Endodermal cell (in vitro differentiated cells): ENCODE measurements around the gene FCN1. TPM values are rescaled to one million over a fixed set of nuclear protein-coding genes. Genes with fewer than 3 reads are reported as not detected.

ENCODE experiments used
- DNase-seq: peaks from one replicate; pipeline ENCODE4 v3.0.0-alpha.2; 2017
- H3K27ac ChIP-seq: 2 replicates; pipeline ENCODE4 v1.5.1; 2013; ENCODE audit warnings: mild to moderate bottlenecking, low read depth, low read length, moderate library complexity
- H3K27me3 ChIP-seq: 2 replicates; pipeline ENCODE4 v1.6.1; 2013; ENCODE audit warnings: mild to moderate bottlenecking, low read length, moderate library complexity; ENCODE audit not compliant: insufficient read depth, control insufficient read depth, poor library complexity, severe bottlenecking
- H3K36me3 ChIP-seq: 2 replicates; pipeline ENCODE4 v1.7.0; 2013; ENCODE audit warnings: mild to moderate bottlenecking, low read length, moderate library complexity; ENCODE audit not compliant: control insufficient read depth, insufficient read depth
- H3K4me1 ChIP-seq: one replicate; pipeline ENCODE4 v1.7.0; 2013; ENCODE audit warnings: low read length; ENCODE audit not compliant: control insufficient read depth, insufficient read depth
- H3K4me3 ChIP-seq: 2 replicates; pipeline ENCODE4 v1.5.1; 2013; ENCODE audit warnings: mild to moderate bottlenecking, low read length, moderate library complexity
- H3K9ac ChIP-seq: 2 replicates; pipeline ENCODE4 v1.6.1; 2013; ENCODE audit warnings: mild to moderate bottlenecking, low read length, moderate library complexity; ENCODE audit not compliant: poor library complexity, severe bottlenecking; ENCODE audit errors: extremely low read depth
- H3K9me3 ChIP-seq: 2 replicates; pipeline ENCODE4 v1.6.1; 2013; ENCODE audit warnings: mild to moderate bottlenecking, low read length, moderate library complexity; ENCODE audit not compliant: control insufficient read depth
- H3K27ac Mint-ChIP-seq: 2 replicates; pipeline ENCODE4 v1.8.0; 2020; ENCODE audit warnings: mixed read lengths
- H3K27me3 Mint-ChIP-seq: 2 replicates; pipeline ENCODE4 v1.8.0; 2021; ENCODE audit warnings: mild to moderate bottlenecking, mixed read lengths; ENCODE audit not compliant: insufficient read depth
- H3K36me3 Mint-ChIP-seq: 2 replicates; pipeline ENCODE4 v1.8.0; 2020; ENCODE audit warnings: low read depth, mixed read lengths
- H3K4me1 Mint-ChIP-seq: 2 replicates; pipeline ENCODE4 v1.8.0; 2020; ENCODE audit warnings: mixed read lengths
- H3K4me3 Mint-ChIP-seq: 2 replicates; pipeline ENCODE4 v1.8.0; 2020; ENCODE audit warnings: mild to moderate bottlenecking, moderate library complexity, mixed read lengths
- H3K9me3 Mint-ChIP-seq: 2 replicates; pipeline ENCODE4 v1.8.0; 2020; ENCODE audit warnings: mild to moderate bottlenecking, mixed read lengths
- CTCF ChIP-seq: fragments of 200-600 bp; sonication (generic); conservative IDR thresholded peaks from 2 replicates; pipeline ENCODE4 v1.5.0; 2021; ENCODE audit warnings: antibody characterized with exemption, mild to moderate bottlenecking
- WGBS, 2 experiments: methylation state at CpG; one replicate each; pipeline versions ENCODE4 v1.1.5 to v1.1.7; 2013; ENCODE audit warnings: missing lambda C conversion rate in 2 of 2, mixed read lengths in 1 of 2; ENCODE audit not compliant: insufficient coverage in 1 of 2, insufficient read length in 1 of 2; 5-methylcytosine and 5-hydroxymethylcytosine counted together
- total RNA-seq, 2 donors: library from RNA; stranded (reverse); fragmentation: NEBNext Ultra II Directional in 1 of 2; extraction: Animal tissue kit (Norgen Biotek cat#: 25700) in 1 of 2; gene quantifications; 2 replicates in 1 of 2; 3 replicates in 1 of 2; pipeline ENCODE4 v1.2.1, GENCODE V29; 2021

The FCN1 gene
- total RNA-seq, 2 donors from 2014 or later = not detected

GRCh38 chr9:134863306-134863902, 54.3 kb downstream of the FCN1 start:
- Mint-ChIP-seq H3K4me3 (no peak overlapping the region), H3K27ac (no peak overlapping the region), H3K9me3 (peaks cover 2% of the 10 kb centered on the region), H3K27me3 (no peaks in the 10 kb centered on the region), H3K36me3 (no peaks in the 10 kb centered on the region), H3K4me1 (no peaks in the 10 kb centered on the region)
- no peak overlapping the region for H3K4me3 ChIP-seq
- H3K27ac ChIP-seq = no peak overlapping the region
- H3K9ac ChIP-seq = no peak overlapping the region
- no peaks in the 10 kb centered on the region for H3K4me1 ChIP-seq
- TF ChIP-seq CTCF = no peak
- H3K9me3 ChIP-seq = no peaks in the 10 kb centered on the region
- peak; percentile 35 for DNase-seq
- no peaks in the 10 kb centered on the region for H3K27me3 ChIP-seq
- 90 to 96% methylated on average over 15 to 16 of the region's 16 CpGs for WGBS, 2 experiments
- H3K36me3 ChIP-seq = no peaks in the 10 kb centered on the region

- H3K36me3 ChIP-seq = no peaks in the 10 kb centered on the region
- Mint-ChIP-seq H3K9me3 (peaks cover 8% of the 10 kb centered on the region), H3K27me3 (no peaks in the 10 kb centered on the region), H3K4me3 (no peak overlapping the region), H3K4me1 (no peaks in the 10 kb centered on the region), H3K27ac (no peak overlapping the region), H3K36me3 (no peaks in the 10 kb centered on the region)
- H3K27me3 ChIP-seq = no peaks in the 10 kb centered on the region
- no peaks in the 10 kb centered on the region for H3K9me3 ChIP-seq
- DNase-seq = peak; percentile 19
- H3K9ac ChIP-seq = no peak overlapping the region
- no peak overlapping the region for H3K27ac ChIP-seq
- H3K4me3 ChIP-seq = no peak overlapping the region
- H3K4me1 ChIP-seq = no peaks in the 10 kb centered on the region
- no peak for TF ChIP-seq CTCF
- WGBS, 2 experiments = 93 to 95% methylated on average over 3 to 16 of the region's 17 CpGs
These were observed 55.9 kb downstream of the FCN1 start for GRCh38 chr9:134861595-134862334.

- H3K36me3 ChIP-seq = no peaks in the 10 kb centered on the region
- no peak overlapping the region for H3K9ac ChIP-seq
- Mint-ChIP-seq H3K9me3 (peaks cover 8% of the 10 kb centered on the region), H3K4me3 (no peak overlapping the region), H3K27me3 (no peaks in the 10 kb centered on the region), H3K4me1 (no peaks in the 10 kb centered on the region), H3K27ac (no peak overlapping the region), H3K36me3 (no peaks in the 10 kb centered on the region)
- no peaks in the 10 kb centered on the region for H3K9me3 ChIP-seq
- no peak overlapping the region for H3K27ac ChIP-seq
- no peak for DNase-seq
- no peak overlapping the region for H3K4me3 ChIP-seq
- H3K27me3 ChIP-seq = no peaks in the 10 kb centered on the region
- 91 to 93% methylated on average over 9 to 13 of the region's 13 CpGs for WGBS, 2 experiments
- no peak for TF ChIP-seq CTCF
- H3K4me1 ChIP-seq = no peaks in the 10 kb centered on the region
These were observed 57.2 kb downstream of the FCN1 start for GRCh38 chr9:134860510-134860909.
